HepG2 (cell line): ENCODE measurements around the gene FZD8.

Experiments
- RELA ChIP-seq: sonication (generic); formaldehyde crosslinking; IDR thresholded peaks from 2 replicates; pipeline ENCODE4 v1.4.0; 2020; ENCODE audit warnings: missing genetic modification reagents
- TF ChIP-seq, protein P1 (sequence below): sonication (generic); formaldehyde crosslinking; IDR thresholded peaks from 2 replicates; pipeline ENCODE4 v1.4.0; 2020; ENCODE audit warnings: missing genetic modification reagents

DNA sequence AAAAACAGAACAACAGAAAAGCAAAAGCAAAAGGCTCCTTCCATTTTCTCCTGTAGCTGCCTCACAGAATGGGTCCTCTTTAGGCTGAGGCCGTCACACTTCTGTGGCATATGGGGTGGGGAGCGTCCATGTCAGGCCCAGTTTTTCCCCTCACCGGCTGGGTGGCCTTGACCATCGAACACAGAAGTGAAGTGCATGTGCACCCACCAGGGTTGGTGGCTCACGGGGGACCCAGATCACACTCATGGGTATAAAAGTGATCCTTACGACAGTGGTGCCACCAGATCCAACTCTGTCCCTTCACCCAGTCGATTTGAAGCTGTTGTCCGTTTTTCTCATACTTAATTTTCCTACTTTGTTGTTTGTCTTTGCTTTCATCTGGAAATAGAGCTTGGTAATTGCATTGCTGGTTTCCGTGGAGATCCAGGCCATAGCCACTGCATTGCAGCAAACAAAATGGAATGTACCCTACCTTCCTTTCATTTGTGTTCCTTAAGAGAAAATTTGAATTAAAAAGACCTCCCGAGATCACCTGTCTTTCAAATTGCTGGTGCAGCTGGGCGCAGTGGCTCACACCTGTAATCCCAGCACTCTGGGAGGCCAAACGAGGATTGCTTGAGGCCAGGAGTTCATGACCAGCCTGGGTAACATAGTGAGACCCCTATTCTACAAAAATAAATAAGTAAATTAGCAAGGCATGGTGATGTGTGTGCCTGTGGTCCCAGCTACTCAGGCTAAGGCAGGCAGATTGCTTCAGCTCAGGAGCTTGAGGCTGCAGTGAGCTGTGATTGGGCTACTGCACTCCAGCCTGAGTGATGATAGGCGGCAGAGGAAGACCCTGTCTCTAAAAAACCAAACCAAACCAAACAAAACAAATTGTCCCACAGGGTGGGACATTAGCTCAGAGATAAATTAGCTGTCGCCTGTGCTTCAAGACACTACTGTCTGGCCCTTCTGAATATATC lies 47.7 kb downstream of the FZD8 start:
- no peak for TF ChIP-seq RELA (CRISPR knock-in tag)
- TF ChIP-seq, protein P1, sequence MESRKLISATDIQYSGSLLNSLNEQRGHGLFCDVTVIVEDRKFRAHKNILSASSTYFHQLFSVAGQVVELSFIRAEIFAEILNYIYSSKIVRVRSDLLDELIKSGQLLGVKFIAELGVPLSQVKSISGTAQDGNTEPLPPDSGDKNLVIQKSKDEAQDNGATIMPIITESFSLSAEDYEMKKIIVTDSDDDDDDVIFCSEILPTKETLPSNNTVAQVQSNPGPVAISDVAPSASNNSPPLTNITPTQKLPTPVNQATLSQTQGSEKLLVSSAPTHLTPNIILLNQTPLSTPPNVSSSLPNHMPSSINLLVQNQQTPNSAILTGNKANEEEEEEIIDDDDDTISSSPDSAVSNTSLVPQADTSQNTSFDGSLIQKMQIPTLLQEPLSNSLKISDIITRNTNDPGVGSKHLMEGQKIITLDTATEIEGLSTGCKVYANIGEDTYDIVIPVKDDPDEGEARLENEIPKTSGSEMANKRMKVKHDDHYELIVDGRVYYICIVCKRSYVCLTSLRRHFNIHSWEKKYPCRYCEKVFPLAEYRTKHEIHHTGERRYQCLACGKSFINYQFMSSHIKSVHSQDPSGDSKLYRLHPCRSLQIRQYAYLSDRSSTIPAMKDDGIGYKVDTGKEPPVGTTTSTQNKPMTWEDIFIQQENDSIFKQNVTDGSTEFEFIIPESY (CRISPR knock-in tag): no peak
